ENCODE data around the gene RASGRP4.

- TF ChIP-seq CTCF (tag by site-specific recombination; IDR thresholded peaks at IDR 0.05) (no peak), ZNF785 (tag by site-specific recombination; IDR thresholded peaks at IDR 0.05) (no peak), ZNF677 (tag by site-specific recombination; IDR thresholded peaks at IDR 0.05) (no peak), ZNF121 (tag by site-specific recombination; IDR thresholded peaks at IDR 0.05) (no peak)
These were observed 43.1 kb upstream of the RASGRP4 start for GRCh38 chr19:38469151-38469550.
